ENCODE results near the gene NAGS.
"Not testable (repeated sequence)": the region's sequence is repeated elsewhere in the genome, so short reads cannot be mapped to it uniquely, and the experiment has no call there.

NAGS gene

GRCh38 chr17:44046893-44047292, 42.5 kb downstream of the NAGS start:
- DNase-seq: not testable (repeated sequence)

GRCh38 chr17:44049294-44050060, 45.1 kb downstream of the NAGS start:
- no peak for DNase-seq

DNA sequence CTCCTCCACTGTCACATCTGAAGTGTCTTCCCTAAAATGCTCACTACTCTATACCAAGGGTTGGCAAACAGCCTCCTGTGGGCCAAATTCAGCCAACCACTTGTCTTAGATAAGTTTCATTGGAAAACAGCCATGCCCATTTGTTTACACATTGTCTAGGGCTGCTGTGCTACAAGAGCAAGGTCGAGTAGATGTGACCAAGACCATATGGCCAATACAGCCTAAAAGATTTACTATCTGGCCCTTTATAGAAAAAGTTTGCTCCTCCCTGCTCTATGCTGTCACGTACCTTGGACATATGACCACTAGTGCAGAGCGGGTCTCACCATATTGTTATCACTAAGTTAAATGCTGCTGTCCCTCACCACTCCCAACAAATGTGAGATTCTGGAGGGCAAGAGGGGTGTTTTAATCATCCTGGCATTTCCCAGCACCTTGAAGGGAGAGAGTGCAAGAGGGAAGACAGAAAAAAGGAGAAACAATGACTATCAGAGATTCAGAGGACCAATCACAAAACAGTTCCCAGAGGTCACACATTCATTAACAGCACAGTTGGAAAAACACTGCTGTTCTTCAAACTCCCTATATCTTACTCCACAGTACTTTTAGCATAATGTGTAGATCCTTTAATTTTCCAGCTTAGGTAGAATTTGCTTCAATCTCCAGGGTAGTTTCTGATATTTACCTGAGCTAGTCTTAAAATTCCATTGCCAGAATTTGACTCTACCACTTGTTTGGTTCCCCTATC, 48.9 kb downstream of the NAGS start:
- no peak for DNase-seq

Measured in stimulated activated CD4-positive, alpha-beta T cell treated with anti-CD3 and anti-CD28 coated beads, Interleukin-12 subunit alpha, Interleukin-12 subunit beta, amount 100 ng/mL, for 4 hours (primary cell).